HepG2 (cell line): ENCODE results near the gene PKNOX2. TPM values are rescaled to one million over a fixed set of nuclear protein-coding genes. Genes with fewer than 3 reads are reported as not detected.

Source experiments
- ATF2 ChIP-seq: sonication (generic); formaldehyde crosslinking; IDR thresholded peaks from 2 replicates; pipeline ENCODE4 v1.4.0; 2020; ENCODE audit warnings: missing genetic modification reagents
- CENPT ChIP-seq: sonication (generic); formaldehyde crosslinking; IDR thresholded peaks from 2 replicates; pipeline ENCODE4 v1.8.0; 2022; ENCODE audit warnings: low read depth, mild to moderate bottlenecking, moderate library complexity, missing genetic modification reagents
- CHCHD3 ChIP-seq: sonication (generic); formaldehyde crosslinking; IDR thresholded peaks from 2 replicates; pipeline ENCODE4 v1.8.0; 2022; ENCODE audit warnings: mild to moderate bottlenecking, missing genetic modification reagents, moderate library complexity
- CREB1 ChIP-seq, 2 experiments: fragments of 450-650 bp in 1 of 2; IDR thresholded peaks; 2 replicates each; pipeline ENCODE4 v1.6.1; 2016 to 2017; ENCODE audit warnings: control low read depth in 1 of 2, mild to moderate bottlenecking in 1 of 2, missing compliant biosample characterization in 1 of 2, missing genetic modification characterization in 1 of 2
- CTCF ChIP-seq: sonication (generic); formaldehyde crosslinking; IDR thresholded peaks from 2 replicates; pipeline ENCODE4 v1.5.0; 2020; ENCODE audit warnings: mild to moderate bottlenecking, missing genetic modification reagents, moderate library complexity
- FOSL1 ChIP-seq: sonication (generic); formaldehyde crosslinking; IDR thresholded peaks from 2 replicates; pipeline ENCODE4 v1.9.0; 2021; ENCODE audit warnings: missing genetic modification reagents, borderline replicate concordance
- GABPA ChIP-seq, 2 experiments: IDR thresholded peaks; 2 replicates each; pipeline ENCODE4 v1.6.1; 2011 to 2016; ENCODE audit warnings: low read depth in 2 of 2, low read length in 1 of 2, missing biosample characterization in 1 of 2, missing genetic modification characterization in 1 of 2
- GABPB1 ChIP-seq: IDR thresholded peaks from 2 replicates; pipeline ENCODE4 v1.6.1; 2016; ENCODE audit warnings: mild to moderate bottlenecking, missing genetic modification reagents, moderate library complexity, missing compliant biosample characterization
- GTF2F1 ChIP-seq: fragments of 150-350 bp; IDR thresholded peaks from 2 replicates; pipeline ENCODE4 v1.6.1; 2014; ENCODE audit warnings: low read length
- HCFC1 ChIP-seq: fragments of 150-350 bp; IDR thresholded peaks from 2 replicates; pipeline ENCODE4 v1.6.1; 2014; ENCODE audit warnings: low read depth, low read length
- MTA1 ChIP-seq: sonication (generic); formaldehyde crosslinking; IDR thresholded peaks from 2 replicates; pipeline ENCODE4 v1.4.0; 2020; ENCODE audit warnings: missing genetic modification reagents, mild to moderate bottlenecking, borderline replicate concordance
- MXI1 ChIP-seq: IDR thresholded peaks from 3 replicates; pipeline ENCODE4 v1.6.1; 2012; ENCODE audit warnings: low read depth, low read length, inconsistent platforms, borderline replicate concordance
- NCOA1 ChIP-seq: sonication (generic); formaldehyde crosslinking; IDR thresholded peaks from 2 replicates; pipeline ENCODE4 v1.9.0; 2021; ENCODE audit warnings: missing genetic modification reagents
- NRL ChIP-seq: sonication (generic); formaldehyde crosslinking; IDR thresholded peaks from 2 replicates; pipeline ENCODE4 v1.5.0; 2020; ENCODE audit warnings: missing genetic modification reagents, mild to moderate bottlenecking, moderate library complexity, borderline replicate concordance
- PAF1 ChIP-seq: IDR thresholded peaks from 2 replicates; pipeline ENCODE4 v1.6.1; 2016; ENCODE audit warnings: missing genetic modification reagents, missing compliant biosample characterization
- SALL1 ChIP-seq: sonication (generic); formaldehyde crosslinking; IDR thresholded peaks from 2 replicates; pipeline ENCODE4 v1.8.0; 2022; ENCODE audit warnings: mild to moderate bottlenecking, missing genetic modification reagents
- THAP8 ChIP-seq: sonication (generic); formaldehyde crosslinking; IDR thresholded peaks from 2 replicates; pipeline ENCODE4 v1.5.1; 2020; ENCODE audit warnings: missing genetic modification reagents, mild to moderate bottlenecking, borderline replicate concordance
- XRCC5 ChIP-seq: fragments of 200-400 bp; formaldehyde crosslinking; optimal IDR thresholded peaks from 2 replicates; pipeline ENCODE3; 2017; ENCODE audit warnings: mild to moderate bottlenecking, low read length
- ZBTB43 ChIP-seq: sonication (generic); formaldehyde crosslinking; conservative IDR thresholded peaks from 2 replicates; pipeline ENCODE4 v1.4.0; 2020; ENCODE audit warnings: missing genetic modification reagents
- ZBTB7B ChIP-seq: sonication (generic); formaldehyde crosslinking; IDR thresholded peaks from 2 replicates; pipeline ENCODE4 v1.4.0; 2020; ENCODE audit warnings: missing genetic modification reagents
- ZNF101 ChIP-seq: sonication (generic); formaldehyde crosslinking; IDR thresholded peaks from 2 replicates; pipeline ENCODE4 v1.4.0; 2020; ENCODE audit warnings: mild to moderate bottlenecking, low read depth, missing genetic modification reagents, borderline replicate concordance
- ZNF121 ChIP-seq: sonication (generic); formaldehyde crosslinking; IDR thresholded peaks from 2 replicates; pipeline ENCODE4 v1.5.0; 2020; ENCODE audit warnings: mild to moderate bottlenecking, missing genetic modification reagents
- ZNF564 ChIP-seq: sonication (generic); formaldehyde crosslinking; IDR thresholded peaks from 2 replicates; pipeline ENCODE4 v1.8.1; 2023; ENCODE audit warnings: mild to moderate bottlenecking, missing genetic modification reagents
- ZNF598 ChIP-seq: sonication (generic); formaldehyde crosslinking; IDR thresholded peaks from 2 replicates; pipeline ENCODE4 v1.5.1; 2020; ENCODE audit warnings: mild to moderate bottlenecking, missing genetic modification reagents, borderline replicate concordance
- ZNF652 ChIP-seq: IDR thresholded peaks from 2 replicates; pipeline ENCODE4 v1.6.1; 2016; ENCODE audit warnings: low read depth, borderline replicate concordance
- ZNF660 ChIP-seq: sonication (generic); formaldehyde crosslinking; IDR thresholded peaks from 2 replicates; pipeline ENCODE4 v1.5.1; 2020; ENCODE audit warnings: mild to moderate bottlenecking, low read depth, missing genetic modification reagents, borderline replicate concordance
- ZSCAN9 ChIP-seq: IDR thresholded peaks from 2 replicates; pipeline ENCODE4 v1.6.1; 2016; ENCODE audit warnings: borderline replicate concordance
- polyA plus RNA-seq, 8 experiments: library from polyadenylated mRNA; depleted of rRNA in 3 of 8; stranded (reverse) in 7 of 8; unstranded in 1 of 8; fragments of >200 nt; fragmentation: Illumina TruSeq in 4 of 8; extraction: Trizol in 4 of 8; gene quantifications; 2 replicates each; pipeline versions ENCODE4 v1.2.1 to v1.2.3, GENCODE V29; 2011 to 2016; ENCODE audit warnings: low read depth in 4 of 8, missing spikeins in 1 of 8, mixed read lengths in 1 of 8; ENCODE audit not compliant: insufficient read depth in 1 of 8
- total RNA-seq, 5 experiments: library from RNA; depleted of rRNA; stranded (reverse); fragments of >200 nt; fragmentation: Illumina TruSeq; extraction: Trizol; gene quantifications; 2 replicates each; pipeline ENCODE4 v1.2.3, GENCODE V29; 2016; ENCODE audit warnings: low read depth in 1 of 5

PKNOX2 gene
- total and polyA plus RNA-seq, 2 of the 13 experiments (the other 11 are each of a cell fraction or from before 2014, with no cell fraction given), result not detected

GRCh38 chr11:125433454-125434121, 269.0 kb downstream of the PKNOX2 start (continued):
- TF ChIP-seq MXI1, result no peak
- TF ChIP-seq MTA1, result no peak
- 0 out of 2 replicates have a peak, but pooled peaks have one; percentile 35 for TF ChIP-seq NRL
- TF ChIP-seq ATF2 (CRISPR knock-in tag), result no peak
- no peak for TF ChIP-seq ZNF121 (CRISPR knock-in tag)
- no peak for TF ChIP-seq CENPT (CRISPR knock-in tag)
- TF ChIP-seq ZNF660 (CRISPR knock-in tag), result no peak
- TF ChIP-seq ZNF101, result no peak
- TF ChIP-seq ZSCAN9 (CRISPR knock-in tag), result no peak
- TF ChIP-seq HCFC1, result no peak
- no peak for TF ChIP-seq GABPA (IDR thresholded peaks at IDR 0.05; ENCODE audit: low read depth, low read length)
- peak; percentile 46 for TF ChIP-seq GABPA (CRISPR knock-in tag; IDR thresholded peaks at IDR 0.05; ENCODE audit: low read depth)
- peak; percentile 18 for TF ChIP-seq XRCC5
- no peak for TF ChIP-seq ZNF652
- TF ChIP-seq SALL1 (CRISPR knock-in tag), result no peak
- TF ChIP-seq ZNF598 (CRISPR knock-in tag), result no peak
- TF ChIP-seq CHCHD3 (CRISPR knock-in tag), result no peak
- TF ChIP-seq PAF1 (CRISPR knock-in tag), result no peak
- no peak for TF ChIP-seq ZNF564
- TF ChIP-seq CTCF, result peak; percentile 68
- TF ChIP-seq GABPB1 (CRISPR knock-in tag), result peak; percentile 54
- TF ChIP-seq FOSL1 (CRISPR knock-in tag), result no peak
- no peak for TF ChIP-seq CREB1 (IDR thresholded peaks at IDR 0.05)
- TF ChIP-seq CREB1 (CRISPR knock-in tag; IDR thresholded peaks at IDR 0.05), result no peak
- no peak for TF ChIP-seq ZBTB43 (CRISPR knock-in tag)
- no peak for TF ChIP-seq GTF2F1
- no peak for TF ChIP-seq ZBTB7B (CRISPR knock-in tag)
- no peak for TF ChIP-seq THAP8 (CRISPR knock-in tag)
- TF ChIP-seq NCOA1 (CRISPR knock-in tag), result no peak
